HEK293T (cell line): ENCODE results near the gene CD200R1L.

Experiments used
- CTCF ChIA-PET: fragments of 350-600 bp; formaldehyde crosslinking; extraction: SDS; loops from one replicate; lab custom pipeline; 2021; ENCODE audit warnings: antibody characterized with exemption, inconsistent platforms; lab: Yijun Ruan, JAX
- POLR2A ChIA-PET: fragments of 350-600 bp; formaldehyde crosslinking; extraction: SDS; loops from one replicate; lab custom pipeline; 2020; ENCODE audit warnings: antibody characterized with exemption, inconsistent platforms; lab: Yijun Ruan, JAX
- DNase-seq: peaks from one replicate; pipeline ENCODE4 v3.0.0; 2012; ENCODE audit warnings: mixed read lengths; ENCODE audit errors: extremely low spot score
- ARNT ChIP-seq: fragments of 450-650 bp; IDR thresholded peaks from 2 replicates; pipeline ENCODE4 v1.6.1; 2017; ENCODE audit warnings: mild to moderate bottlenecking
- BHLHE40 ChIP-seq: fragments of 450-650 bp; IDR thresholded peaks from 2 replicates; pipeline ENCODE4 v1.6.1; 2016; ENCODE audit warnings: mild to moderate bottlenecking, moderate library complexity, borderline replicate concordance
- CTBP1 ChIP-seq: fragments of 450-650 bp; IDR thresholded peaks from 2 replicates; pipeline ENCODE4 v1.6.1; 2016; ENCODE audit warnings: borderline replicate concordance
- ELF4 ChIP-seq: fragments of 450-650 bp; IDR thresholded peaks from 2 replicates; pipeline ENCODE4 v1.6.1; 2017; ENCODE audit warnings: antibody characterized with exemption
- FOXA1 ChIP-seq: fragments of 450-650 bp; IDR thresholded peaks from 2 replicates; pipeline ENCODE4 v1.6.1; 2016; ENCODE audit warnings: mild to moderate bottlenecking
- FOXK2 ChIP-seq: fragments of 450-650 bp; IDR thresholded peaks from 2 replicates; pipeline ENCODE4 v1.6.1; 2016; ENCODE audit warnings: mild to moderate bottlenecking
- FOXM1 ChIP-seq: fragments of 450-650 bp; IDR thresholded peaks from 2 replicates; pipeline ENCODE4 v1.6.1; 2017; ENCODE audit warnings: mild to moderate bottlenecking, borderline replicate concordance
- HDGF ChIP-seq: fragments of 450-650 bp; IDR thresholded peaks from 2 replicates; pipeline ENCODE4 v1.6.1; 2017; ENCODE audit warnings: antibody characterized with exemption, borderline replicate concordance
- L3MBTL2 ChIP-seq: fragments of 450-650 bp; conservative IDR thresholded peaks from 2 replicates; pipeline ENCODE4 v1.6.1; 2016; ENCODE audit warnings: mild to moderate bottlenecking
- LEF1 ChIP-seq: fragments of 450-650 bp; IDR thresholded peaks from 2 replicates; pipeline ENCODE4 v1.6.1; 2017; ENCODE audit warnings: mild to moderate bottlenecking, borderline replicate concordance
- NFRKB ChIP-seq: fragments of 450-650 bp; IDR thresholded peaks from 2 replicates; pipeline ENCODE4 v1.6.1; 2016; ENCODE audit warnings: mild to moderate bottlenecking, moderate library complexity
- PKNOX1 ChIP-seq: fragments of 450-650 bp; IDR thresholded peaks from 2 replicates; pipeline ENCODE4 v1.6.1; 2016
- SP1 ChIP-seq: fragments of 450-650 bp; IDR thresholded peaks from 2 replicates; pipeline ENCODE4 v1.6.1; 2017
- SUZ12 ChIP-seq: fragments of 450-650 bp; IDR thresholded peaks from 2 replicates; pipeline ENCODE4 v1.6.1; 2016; ENCODE audit warnings: mild to moderate bottlenecking
- TARDBP ChIP-seq: fragments of 450-650 bp; IDR thresholded peaks from 2 replicates; pipeline ENCODE4 v1.6.1; 2016
- ZNF384 ChIP-seq: fragments of 450-650 bp; IDR thresholded peaks from 2 replicates; pipeline ENCODE4 v1.6.1; 2016

The CD200R1L gene

GRCh38 chr3:112805126-112805525 is 41.5 kb downstream of the CD200R1L start:
- ChIA-PET CTCF (no interaction called here), POLR2A (no interaction called here)
- TF ChIP-seq L3MBTL2 (no peak), TARDBP (no peak), FOXK2 (no peak), NFRKB (no peak), BHLHE40 (no peak), SP1 (no peak), PKNOX1 (no peak), FOXM1 (no peak), ARNT (no peak), FOXA1 (no peak)
- DNase-seq, result no peak

GRCh38 chr3:112804021-112804420 is 42.6 kb downstream of the CD200R1L start:
- ChIA-PET POLR2A (no interaction called here), CTCF (no interaction called here)
- no peak for TF ChIP-seq FOXM1
- no peak for TF ChIP-seq FOXA1
- TF ChIP-seq LEF1, result no peak
- no peak for DNase-seq

- POLR2A ChIA-PET, result no interaction called here
- CTCF ChIA-PET, result interaction anchor here (0.7 kb wide), 1 partner anchor 114 kb away, joined by 4 read pairs; no protein-coding TSS in a partner anchor
- TF ChIP-seq FOXM1 (no peak), TARDBP (no peak), SP1 (no peak), CTBP1 (no peak), ARNT (no peak), FOXK2 (no peak)
- no peak for DNase-seq
Measured at GRCh38 chr3:112803467-112803866, 43.2 kb downstream of the CD200R1L start.

GRCh38 chr3:112802338-112802737 is 44.3 kb downstream of the CD200R1L start:
- no peak for TF ChIP-seq ARNT
- TF ChIP-seq SUZ12, result no peak
- no peak for TF ChIP-seq BHLHE40
- TF ChIP-seq PKNOX1, result no peak
- TF ChIP-seq FOXA1, result no peak
- no peak for TF ChIP-seq TARDBP
- TF ChIP-seq CTBP1, result no peak
- no peak for TF ChIP-seq SP1
- no peak for TF ChIP-seq L3MBTL2
- no peak for TF ChIP-seq LEF1
- no peak for TF ChIP-seq ZNF384
- TF ChIP-seq HDGF, result no peak
- no peak for TF ChIP-seq FOXM1
- no peak for TF ChIP-seq FOXK2
- no peak for TF ChIP-seq NFRKB
- TF ChIP-seq ELF4, result no peak
- no peak for DNase-seq
- ChIA-PET POLR2A (no interaction called here), CTCF (no interaction called here)

- POLR2A ChIA-PET, result no interaction called here
- CTCF ChIA-PET, result no interaction called here
- DNase-seq, result no peak
- TF ChIP-seq SP1, result no peak
Measured at GRCh38 chr3:112799946-112800345, 46.7 kb downstream of the CD200R1L start.

GRCh38 chr3:112794622-112795172 is 52.0 kb downstream of the CD200R1L start:
- POLR2A ChIA-PET, result no interaction called here
- CTCF ChIA-PET, result no interaction called here
- no peak for DNase-seq
- TF ChIP-seq SP1 (no peak), PKNOX1 (no peak), BHLHE40 (no peak), LEF1 (no peak), HDGF (no peak), SUZ12 (no peak), ZNF384 (no peak), NFRKB (no peak), ARNT (no peak), FOXM1 (no peak), TARDBP (no peak), ELF4 (no peak), FOXA1 (no peak), CTBP1 (no peak), L3MBTL2 (no peak), FOXK2 (no peak)

GRCh38 chr3:112793326-112794081 is 53.2 kb downstream of the CD200R1L start:
- TF ChIP-seq NFRKB, result no peak
- no peak for DNase-seq
- ChIA-PET POLR2A (no interaction called here), CTCF (no interaction called here)
